ENCODE data around the gene PNKD.

Gene PNKD

DNA sequence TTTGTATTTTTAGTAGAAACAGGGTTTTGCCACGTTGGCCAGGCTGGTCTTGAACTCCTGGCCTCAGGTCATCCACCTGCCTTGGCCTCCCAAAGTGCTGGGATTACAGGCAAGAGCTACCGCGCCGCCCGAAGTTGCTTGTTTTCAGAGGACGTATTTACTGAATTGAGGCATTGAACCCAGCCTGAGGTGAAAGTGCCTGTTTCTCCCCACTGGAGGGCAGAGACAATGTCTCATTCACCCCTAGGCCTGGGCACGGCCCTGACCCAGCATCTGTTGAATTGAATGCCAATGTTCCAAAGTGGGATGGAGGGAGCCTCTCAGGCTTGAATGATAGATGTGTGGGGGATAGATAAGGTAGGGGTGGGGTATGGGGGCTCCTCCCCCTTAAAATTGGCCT lies 26.5 kb downstream of the PNKD start:
- Histone ChIP-seq H3K27me3 (ENCODE audit: control insufficient read depth, low read length) (no peaks in the 10 kb centered on the region), H3K4me3 (ENCODE audit: low read length) (no peak overlapping the region), H3K9me2 (replicated peaks; ENCODE audit: control insufficient read depth, low read length) (no peaks in the 10 kb centered on the region), H3F3A (ENCODE audit: control insufficient read depth, insufficient read depth) (peaks cover 8% of the 10 kb centered on the region; the same call in 1 of the 2 replicates), H4K20me1 (ENCODE audit: control insufficient read depth, insufficient read depth, low read depth, low read length) (no peaks in the 10 kb centered on the region), H3K4me1 (ENCODE audit: control insufficient read depth, low read length) (peaks cover 18% of the 10 kb centered on the region), H3K27ac (ENCODE audit: low read depth, low read length) (no peak overlapping the region), H3K4me2 (ENCODE audit: low read length) (no peak overlapping the region), H3K36me3 (ENCODE audit: control insufficient read depth, low read length) (no peaks in the 10 kb centered on the region), H3K9me3 (ENCODE audit: control insufficient read depth, insufficient read depth, low read length) (no peaks in the 10 kb centered on the region), H3K79me2 (ENCODE audit: control insufficient read depth, low read length) (peaks cover 4% of the 10 kb centered on the region)
- no peak for TF ChIP-seq CTCF (IDR thresholded peaks at IDR 0.05; ENCODE audit: low read depth, low read length, poor library complexity, severe bottlenecking)
- no peak for TF ChIP-seq EZH2phosphoT487 (IDR thresholded peaks at IDR 0.05; ENCODE audit: borderline replicate concordance, low read length)

DNA sequence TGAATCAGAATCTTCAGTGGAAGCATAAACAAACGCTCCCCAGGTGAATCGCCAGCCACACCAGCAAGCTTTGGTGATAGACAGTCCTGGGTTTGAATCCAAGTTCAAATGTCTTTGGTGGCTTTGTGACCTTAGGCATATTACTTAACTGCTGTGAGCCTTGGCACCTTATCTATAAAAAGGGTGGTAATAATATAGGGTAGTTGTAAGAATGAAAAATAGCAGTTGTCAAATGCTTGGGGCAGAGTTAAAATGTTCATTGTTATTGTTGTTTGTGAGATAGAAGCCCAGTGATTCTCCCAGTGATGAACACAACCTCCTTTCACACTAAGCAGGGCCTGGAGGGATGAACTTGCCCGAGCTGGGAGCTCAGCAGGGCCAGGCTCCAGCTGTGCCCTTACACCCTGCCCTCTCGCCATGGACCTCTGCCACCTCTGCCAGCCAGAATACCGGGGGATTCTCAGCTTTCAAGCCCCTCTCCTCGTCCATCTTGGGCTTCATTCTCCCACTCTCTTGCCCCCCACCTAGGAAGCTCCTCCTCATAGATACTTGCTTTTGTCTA lies 28.1 kb downstream of the PNKD start:
- no peak overlapping the region for H3K27ac ChIP-seq (ENCODE audit: low read depth, low read length)
- H3K4me3 ChIP-seq (ENCODE audit: low read length) = no peak overlapping the region
- no peaks in the 10 kb centered on the region for H3K36me3 ChIP-seq (ENCODE audit: control insufficient read depth, low read length)
- no peaks in the 10 kb centered on the region for H3K79me2 ChIP-seq (ENCODE audit: control insufficient read depth, low read length)
- H4K20me1 ChIP-seq (ENCODE audit: control insufficient read depth, insufficient read depth, low read depth, low read length) = no peaks in the 10 kb centered on the region
- H3K4me2 ChIP-seq (ENCODE audit: low read length) = no peak overlapping the region
- H3F3A ChIP-seq (ENCODE audit: control insufficient read depth, insufficient read depth) = no peaks in the 10 kb centered on the region
- TF ChIP-seq CTCF (IDR thresholded peaks at IDR 0.05; ENCODE audit: low read depth, low read length, poor library complexity, severe bottlenecking) (no peak), EZH2phosphoT487 (IDR thresholded peaks at IDR 0.05; ENCODE audit: borderline replicate concordance, low read length) (no peak)
- H3K27me3 ChIP-seq (ENCODE audit: control insufficient read depth, low read length) = no peaks in the 10 kb centered on the region
- peaks cover 4% of the 10 kb centered on the region for H3K4me1 ChIP-seq (ENCODE audit: control insufficient read depth, low read length)
- no peaks in the 10 kb centered on the region for H3K9me2 ChIP-seq (replicated peaks; ENCODE audit: control insufficient read depth, low read length)
- no peaks in the 10 kb centered on the region for H3K9me3 ChIP-seq (ENCODE audit: control insufficient read depth, insufficient read depth, low read length)

DNA sequence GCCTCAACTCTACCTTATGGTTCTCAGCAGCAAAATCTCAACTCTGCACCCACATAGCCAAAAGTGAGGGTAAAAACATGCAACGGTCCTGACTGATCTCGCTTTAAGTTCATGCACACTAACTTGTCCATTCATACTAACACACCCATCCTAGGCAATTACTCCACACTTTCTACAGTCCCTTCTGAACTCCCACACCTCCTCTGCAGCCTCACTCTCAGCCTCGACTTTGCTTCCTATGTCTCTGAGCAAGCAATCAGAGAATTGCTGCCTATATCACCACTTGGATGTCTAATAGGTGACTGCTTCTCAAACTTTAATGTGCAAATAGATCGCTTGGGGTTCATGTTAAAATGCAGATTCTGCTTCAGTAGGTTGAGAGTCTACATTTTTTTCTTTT lies 29.8 kb downstream of the PNKD start:
- TF ChIP-seq CTCF (IDR thresholded peaks at IDR 0.05; ENCODE audit: low read depth, low read length, poor library complexity, severe bottlenecking) = no peak
- TF ChIP-seq EZH2phosphoT487 (IDR thresholded peaks at IDR 0.05; ENCODE audit: borderline replicate concordance, low read length) = no peak
- no peaks in the 10 kb centered on the region for H3K9me2 ChIP-seq (replicated peaks; ENCODE audit: control insufficient read depth, low read length)
- no peak overlapping the region for H3K27ac ChIP-seq (ENCODE audit: low read depth, low read length)
- H3K79me2 ChIP-seq (ENCODE audit: control insufficient read depth, low read length) = no peaks in the 10 kb centered on the region
- H3K4me3 ChIP-seq (ENCODE audit: low read length) = no peak overlapping the region
- no peaks in the 10 kb centered on the region for H3K9me3 ChIP-seq (ENCODE audit: control insufficient read depth, insufficient read depth, low read length)
- no peaks in the 10 kb centered on the region for H4K20me1 ChIP-seq (ENCODE audit: control insufficient read depth, insufficient read depth, low read depth, low read length)
- no peaks in the 10 kb centered on the region for H3K27me3 ChIP-seq (ENCODE audit: control insufficient read depth, low read length)
- H3K4me2 ChIP-seq (ENCODE audit: low read length) = no peak overlapping the region
- H3F3A ChIP-seq (ENCODE audit: control insufficient read depth, insufficient read depth) = no peaks in the 10 kb centered on the region
- H3K36me3 ChIP-seq (ENCODE audit: control insufficient read depth, low read length) = no peaks in the 10 kb centered on the region
- peaks cover 2% of the 10 kb centered on the region for H3K4me1 ChIP-seq (ENCODE audit: control insufficient read depth, low read length)
